HPDE6-E6E7 (cell line): ENCODE results near the gene MRPL40.
"Not testable (repeated sequence)": the region's sequence is repeated elsewhere in the genome, so short reads cannot be mapped to it uniquely, and the experiment has no call there.

ENCODE experiments used
- DNase-seq: peaks from one replicate; pipeline ENCODE4 v3.0.0; 2011; ENCODE audit warnings: missing footprints; ENCODE audit errors: extremely low spot score

Gene MRPL40

DNA sequence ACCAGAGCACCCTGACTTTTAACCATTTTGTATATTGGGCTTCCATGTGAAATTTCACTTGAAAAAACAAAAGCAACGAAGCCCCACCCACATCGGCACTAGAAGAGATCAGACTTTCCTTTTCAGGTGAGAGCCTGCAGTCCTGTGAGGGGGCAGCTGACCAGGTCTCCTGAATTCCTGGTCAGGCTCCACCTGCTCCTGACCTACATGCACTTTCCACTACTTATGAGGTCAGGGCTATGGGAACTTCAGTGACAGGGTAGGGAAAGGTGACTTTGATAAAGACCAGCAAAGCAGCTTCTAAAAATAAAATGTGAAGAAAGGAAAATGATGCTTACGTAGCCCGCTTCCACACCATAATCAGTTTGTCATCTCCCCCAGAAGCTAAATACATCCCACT is 25.5 kb upstream of the MRPL40 start:
- DNase-seq, result no peak

DNA sequence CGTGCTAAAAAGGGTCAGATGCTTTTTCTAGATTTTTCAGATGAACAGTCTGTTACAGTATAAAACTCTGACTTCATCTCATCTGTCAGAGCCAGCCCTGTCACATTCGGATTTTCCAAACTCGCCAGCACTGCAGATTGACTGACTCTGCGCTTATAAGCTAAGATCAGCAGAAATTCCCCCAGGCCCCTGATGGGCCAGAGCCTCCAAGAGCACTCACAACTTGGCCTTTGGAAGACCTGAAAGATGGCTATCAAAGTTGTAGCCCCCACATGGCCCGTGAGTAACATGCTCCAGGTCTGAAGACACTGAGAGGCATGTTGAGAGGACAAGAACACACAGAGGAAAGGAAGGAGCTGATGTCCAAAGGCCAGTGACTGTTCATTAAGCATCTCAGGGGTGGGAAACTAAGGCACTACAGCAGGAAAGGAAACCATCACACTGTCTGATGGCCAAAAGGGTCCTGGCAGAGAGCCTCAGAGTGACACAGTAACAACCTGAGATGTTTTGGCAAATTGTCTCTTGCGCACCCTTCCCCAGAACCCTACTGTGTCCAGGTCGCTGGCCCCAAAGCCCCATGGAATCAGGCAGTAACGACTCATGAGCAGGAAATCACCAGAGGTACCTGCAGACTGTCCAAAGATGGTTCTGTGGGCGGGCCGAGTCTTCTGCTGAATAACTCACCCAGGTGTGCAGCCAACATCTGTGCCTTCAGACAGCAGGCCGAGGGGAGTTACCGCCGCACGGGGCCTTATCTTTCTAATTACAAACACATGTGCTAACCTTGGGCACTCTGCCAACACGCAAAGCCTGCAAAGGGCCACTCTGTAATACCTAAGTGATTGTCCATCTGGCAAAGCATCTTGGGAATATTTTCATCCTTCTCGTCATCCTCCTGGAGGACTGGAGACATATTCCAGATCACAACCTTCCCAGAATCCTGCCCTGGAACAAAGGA is 24.4 kb upstream of the MRPL40 start:
- no peak for DNase-seq

GRCh38 chr22:19410941-19411689 is 21.2 kb upstream of the MRPL40 start:
- no peak for DNase-seq

DNA sequence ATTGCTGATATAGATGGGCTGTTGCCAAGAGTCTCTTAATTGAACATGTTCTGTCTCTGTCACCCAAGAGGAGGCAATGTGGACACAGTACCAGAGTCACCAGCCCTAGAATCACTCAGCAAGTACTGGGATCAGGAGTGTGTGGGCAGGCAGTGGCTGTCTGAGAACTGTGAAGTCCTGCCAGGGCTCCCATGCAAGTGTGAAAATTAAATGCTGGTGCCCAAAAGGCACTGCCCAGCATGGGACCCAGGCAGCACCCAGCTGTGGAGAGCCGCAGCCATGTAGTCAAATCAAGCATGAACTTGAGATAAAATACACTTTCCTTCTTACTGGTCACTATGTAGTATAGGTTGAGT is 20.7 kb upstream of the MRPL40 start:
- no peak for DNase-seq

GRCh38 chr22:19412478-19412877 is 19.9 kb upstream of the MRPL40 start:
- DNase-seq, result no peak

GRCh38 chr22:19412923-19413322 is 19.4 kb upstream of the MRPL40 start:
- no peak for DNase-seq

DNA sequence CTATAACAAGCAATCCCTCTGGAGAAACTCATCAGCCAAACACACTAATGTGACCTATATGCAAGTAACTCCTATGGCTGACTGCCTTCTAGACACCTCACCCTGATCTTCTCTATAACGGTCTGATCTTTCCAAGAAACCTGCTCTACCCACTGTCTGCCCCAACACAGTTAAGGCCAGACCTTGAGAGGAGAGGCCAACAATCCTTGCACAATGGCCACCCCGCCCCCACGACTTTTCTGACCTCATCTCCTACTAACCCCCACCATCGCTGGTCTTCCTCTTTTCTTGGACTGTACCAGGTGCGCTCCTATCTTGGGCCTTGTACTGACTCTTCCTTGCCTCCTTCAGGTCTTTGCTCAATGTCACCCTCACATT is 13.3 kb upstream of the MRPL40 start:
- DNase-seq, result no peak

GRCh38 chr22:19419464-19420178 is 12.7 kb upstream of the MRPL40 start:
- DNase-seq, result no peak

DNA sequence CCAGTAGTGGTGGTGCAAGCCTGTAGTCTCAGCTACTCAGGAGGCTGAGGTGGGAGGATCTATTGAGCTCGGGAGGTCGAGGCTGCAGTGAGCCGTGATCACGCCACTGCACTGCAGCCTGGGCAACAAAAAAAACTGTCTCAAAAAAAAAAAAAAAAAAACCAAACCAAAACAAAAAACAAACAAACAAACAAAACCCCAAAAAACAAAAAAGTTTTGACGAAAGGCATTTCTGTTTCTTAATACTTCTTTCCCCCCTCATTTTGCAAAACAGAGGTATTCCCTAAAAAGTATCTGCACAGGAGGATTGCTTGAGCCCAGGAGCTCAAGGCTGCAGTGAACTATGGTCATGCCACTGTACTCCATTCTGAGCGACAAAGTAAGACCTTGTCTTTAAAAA is 12.0 kb upstream of the MRPL40 start:
- DNase-seq, result no peak

GRCh38 chr22:19422440-19423301 is 9.7 kb upstream of the MRPL40 start:
- no peak for DNase-seq

- no peak for DNase-seq
Observed at GRCh38 chr22:19424186-19424500, 8.2 kb upstream of the MRPL40 start.

DNA sequence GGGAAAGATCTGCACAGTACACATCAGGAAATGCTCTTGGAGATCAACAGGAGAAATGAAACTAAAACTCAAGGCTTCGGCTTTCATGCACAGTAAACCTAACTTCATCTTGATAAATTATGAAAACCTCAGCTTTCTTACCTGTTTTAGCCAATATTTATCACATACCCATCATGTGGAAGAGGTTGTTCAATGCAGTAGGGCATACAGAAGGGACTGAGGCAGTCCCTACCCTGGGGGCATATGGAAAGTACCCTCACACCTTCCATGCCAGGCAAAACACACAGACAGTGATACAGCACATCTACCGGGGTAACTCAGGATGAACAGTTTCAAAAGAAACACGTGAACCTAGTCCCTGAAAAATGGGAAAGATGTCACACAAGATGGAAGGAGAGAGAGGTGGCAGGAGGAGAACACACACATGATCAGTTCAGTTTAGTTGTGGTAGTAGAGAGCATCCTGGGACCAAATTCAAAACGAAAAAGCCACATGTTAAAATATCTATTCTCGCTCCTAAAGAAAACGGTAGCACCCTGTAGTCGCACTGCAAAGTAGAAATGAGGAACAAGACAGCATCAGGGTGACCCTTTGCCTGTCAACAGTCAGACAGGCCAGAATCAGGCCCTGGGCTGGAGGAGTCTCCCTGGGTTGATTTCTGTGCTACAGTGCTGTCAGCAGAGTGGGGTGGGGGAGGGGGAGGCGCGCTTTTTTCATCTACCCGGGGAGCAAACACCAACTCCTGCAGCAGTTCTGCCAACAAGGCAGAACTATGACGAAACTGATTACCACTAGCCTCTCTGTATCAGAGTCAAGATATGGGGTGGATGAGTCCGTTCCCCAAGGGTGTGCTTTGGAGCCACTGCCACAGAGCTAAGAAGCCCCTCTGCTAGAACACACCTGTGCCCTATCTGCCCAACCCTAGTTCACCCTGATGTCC is 2.1 kb upstream of the MRPL40 start:
- peak; percentile 15 for DNase-seq

GRCh38 chr22:19430890-19431541 is 1.3 kb upstream of the MRPL40 start:
- DNase-seq, result no peak

DNA sequence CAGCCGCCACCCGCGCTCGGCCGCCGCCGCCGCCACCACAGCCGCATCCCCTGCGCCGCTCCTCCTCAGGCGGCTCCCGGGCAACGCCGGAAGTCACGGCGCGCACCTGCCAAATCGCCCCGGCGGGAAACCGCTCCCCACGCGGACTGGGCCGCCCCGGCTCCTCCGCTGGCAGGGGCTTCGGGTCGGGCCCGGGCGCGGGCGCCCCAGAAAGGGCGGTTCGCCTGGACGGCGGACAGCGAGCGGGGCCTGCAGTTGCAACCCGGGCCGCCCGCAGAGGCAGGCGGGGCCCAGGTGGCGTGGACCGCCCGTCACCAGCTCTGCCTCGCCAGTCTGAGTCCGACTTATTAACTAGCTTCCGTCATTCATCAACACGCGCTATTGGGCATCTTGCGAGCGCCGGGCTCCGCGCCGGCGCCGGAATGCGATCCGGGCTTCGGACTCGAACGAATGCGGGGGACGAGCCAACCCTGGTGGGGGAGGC is 654 bp upstream of the MRPL40 start, which contains the start of gene HIRA:
TSS of gene HIRA (minus strand) at position 85 of the 484 bp plus-strand sequence. CDS start 257 bp downstream, outside the sequence.
- DNase-seq, result peak; percentile 60

DNA sequence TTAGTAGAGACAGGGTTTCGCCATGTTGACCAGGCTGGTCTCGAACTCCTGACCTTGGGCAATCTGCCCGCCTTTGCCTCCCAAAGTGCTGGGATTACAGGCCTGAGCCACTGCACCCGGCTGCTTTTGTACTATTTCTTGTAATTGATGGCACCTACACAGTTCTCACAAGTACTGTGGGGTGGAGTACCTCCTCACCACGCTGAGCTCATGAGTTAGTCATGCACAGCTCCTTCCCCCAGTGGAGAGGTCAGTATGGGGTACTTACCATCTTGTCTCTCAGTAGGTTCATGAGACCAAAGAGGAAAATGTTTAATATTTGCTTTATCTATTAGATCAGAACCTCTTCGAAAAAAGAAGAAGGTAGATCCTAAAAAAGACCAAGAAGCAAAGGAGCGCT is 2.1 kb downstream of the MRPL40 start:
- no peak for DNase-seq

DNA sequence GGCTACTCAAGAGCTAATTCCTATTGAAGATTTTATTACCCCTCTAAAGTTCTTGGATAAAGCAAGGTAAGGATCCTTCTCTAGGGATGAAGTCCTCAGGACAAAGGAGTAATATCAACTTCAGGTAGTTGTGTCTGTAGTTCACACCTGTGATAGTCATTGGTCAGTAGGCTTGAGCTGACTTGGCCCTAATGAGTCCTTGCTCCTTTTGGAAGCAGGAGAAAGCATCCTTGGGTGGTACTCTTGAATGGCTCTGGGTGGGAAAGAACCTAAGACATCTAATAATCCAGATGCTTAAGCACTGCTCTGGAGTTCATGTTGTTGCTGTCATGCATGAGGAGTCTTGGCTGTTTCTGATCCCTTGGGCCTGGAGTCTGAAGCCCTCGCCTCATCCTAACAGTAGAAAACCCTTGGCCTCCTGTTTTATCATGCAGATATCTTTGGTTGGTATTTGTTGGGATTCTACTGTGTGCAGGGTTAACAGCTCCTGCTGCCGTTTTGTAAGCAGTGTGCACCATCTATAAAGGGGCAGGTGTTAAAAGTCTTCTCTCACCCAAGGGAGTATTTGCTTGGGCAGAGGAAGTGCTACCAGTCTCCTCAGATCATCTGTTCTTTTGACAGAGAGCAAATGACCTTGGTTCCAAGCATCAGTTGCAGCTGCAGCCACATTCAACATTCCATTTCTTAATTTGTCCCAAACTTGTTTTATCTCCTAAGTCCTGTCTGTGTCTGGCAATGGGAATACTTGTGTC is 2.7 kb downstream of the MRPL40 start:
- no peak for DNase-seq

- not testable (repeated sequence) for DNase-seq
Observed at GRCh38 chr22:19436444-19437161, 4.3 kb downstream of the MRPL40 start.

GRCh38 chr22:19438298-19438697 is 6.0 kb downstream of the MRPL40 start:
- DNase-seq, result no peak
